CD14-positive monocyte (primary cell): Measurements from ENCODE around the gene SLC16A13. TPM values are rescaled to one million over a fixed set of nuclear protein-coding genes. Genes with fewer than 3 reads are reported as not detected.
"Not testable (repeated sequence)": the region's sequence is repeated elsewhere in the genome, so short reads cannot be mapped to it uniquely, and the experiment has no call there.

Experiments
- DNase-seq, 3 donors: peaks; one replicate each; pipeline ENCODE4 v3.0.0-alpha.2; 2011 to 2022
- H2AFZ ChIP-seq: 2 replicates; pipeline ENCODE4 v1.6.0; 2012; ENCODE audit warnings: mild to moderate bottlenecking, low read depth, low read length, inconsistent platforms; ENCODE audit not compliant: insufficient read depth, poor library complexity, severe bottlenecking
- H3K27ac ChIP-seq, 2 donors: 1 replicate in 1 of 2; 2 replicates in 1 of 2; pipeline ENCODE4 v1.5.1; 2012 to 2013; ENCODE audit warnings: low read length in 2 of 2, control low read depth in 1 of 2, inconsistent platforms in 1 of 2, low read depth in 1 of 2, mild to moderate bottlenecking in 1 of 2
- H3K27me3 ChIP-seq, 2 donors: one replicate each; pipeline versions ENCODE4 v1.6.0 to v1.6.1; 2011 to 2013; ENCODE audit warnings: low read length in 2 of 2; ENCODE audit not compliant: control insufficient read depth in 2 of 2, insufficient read depth in 2 of 2
- H3K36me3 ChIP-seq, 2 donors: replicated peaks in 1 of 2; 1 replicate in 1 of 2; 2 replicates in 1 of 2; pipeline versions ENCODE4 v1.5.1 to v1.6.1; 2012 to 2013; ENCODE audit warnings: low read length in 2 of 2, control low read depth in 1 of 2, inconsistent platforms in 1 of 2, mild to moderate bottlenecking in 1 of 2; ENCODE audit not compliant: insufficient read depth in 2 of 2, control insufficient read depth in 1 of 2
- H3K4me1 ChIP-seq, 2 donors: 1 replicate in 1 of 2; 2 replicates in 1 of 2; pipeline versions ENCODE4 v1.5.1 to v1.6.1; 2012 to 2013; ENCODE audit warnings: low read length in 2 of 2, control low read depth in 1 of 2, inconsistent platforms in 1 of 2, mild to moderate bottlenecking in 1 of 2, moderate library complexity in 1 of 2; ENCODE audit not compliant: insufficient read depth in 2 of 2, control insufficient read depth in 1 of 2
- H3K4me2 ChIP-seq: replicated peaks from 2 replicates; pipeline ENCODE3; 2012; ENCODE audit warnings: low read length, moderate library complexity, mild to moderate bottlenecking; ENCODE audit not compliant: poor library complexity, severe bottlenecking; ENCODE audit errors: extremely low read depth
- H3K4me3 ChIP-seq, 3 experiments: fragments of 200-600 bp in 1 of 3; sonication (generic) in 1 of 3; replicated peaks in 1 of 3; 1 replicate in 2 of 3; 2 replicates in 1 of 3; pipeline ENCODE4 v1.5.1; 2011 to 2013; ENCODE audit warnings: low read length in 3 of 3, mild to moderate bottlenecking in 3 of 3, control low read depth in 2 of 3, low read depth in 2 of 3, inconsistent platforms in 1 of 3, moderate library complexity in 1 of 3
- H3K79me2 ChIP-seq: 2 replicates; pipeline ENCODE4 v1.6.0; 2012; ENCODE audit warnings: mild to moderate bottlenecking, control low read depth, inconsistent platforms, low read length, moderate library complexity; ENCODE audit not compliant: insufficient read depth
- H3K9ac ChIP-seq: 2 replicates; pipeline ENCODE4 v1.6.0; 2017; ENCODE audit warnings: low read length, mild to moderate bottlenecking; ENCODE audit not compliant: insufficient read depth, poor library complexity, severe bottlenecking
- H3K9me3 ChIP-seq, 2 donors: replicated peaks in 1 of 2; 1 replicate in 1 of 2; 2 replicates in 1 of 2; pipeline versions ENCODE4 v1.5.1 to v1.6.1; 2012 to 2013; ENCODE audit warnings: low read length in 2 of 2, control low read depth in 1 of 2; ENCODE audit not compliant: control insufficient read depth in 1 of 2, insufficient read depth in 1 of 2
- H4K20me1 ChIP-seq: 2 replicates; pipeline ENCODE4 v1.6.0; 2012; ENCODE audit warnings: mild to moderate bottlenecking, low read length, control low read depth, moderate library complexity; ENCODE audit not compliant: insufficient read depth
- H3K27ac Mint-ChIP-seq, 7 donors: one replicate each; pipeline ENCODE4 v1.8.0; 2020; ENCODE audit warnings: mild to moderate bottlenecking in 7 of 7, mixed read lengths in 7 of 7, moderate library complexity in 6 of 7, inconsistent platforms in 2 of 7
- H3K27me3 Mint-ChIP-seq, 3 donors: one replicate each; pipeline ENCODE4 v1.8.0; 2021 to 2022; ENCODE audit warnings: low read depth in 3 of 3, mild to moderate bottlenecking in 3 of 3, mixed read lengths in 3 of 3, moderate library complexity in 3 of 3, inconsistent platforms in 1 of 3
- H3K36me3 Mint-ChIP-seq, 2 donors: one replicate each; pipeline ENCODE4 v1.8.0; 2020; ENCODE audit warnings: mixed read lengths in 2 of 2, inconsistent platforms in 1 of 2, mild to moderate bottlenecking in 1 of 2
- H3K4me1 Mint-ChIP-seq: one replicate; pipeline ENCODE4 v1.8.0; 2020; ENCODE audit warnings: mild to moderate bottlenecking, mixed read lengths
- H3K4me3 Mint-ChIP-seq, 2 donors: one replicate each; pipeline ENCODE4 v1.8.0; 2020; ENCODE audit warnings: mild to moderate bottlenecking in 2 of 2, mixed read lengths in 2 of 2, moderate library complexity in 1 of 2
- H3K9me3 Mint-ChIP-seq, 7 donors: one replicate each; pipeline ENCODE4 v1.8.0; 2020 to 2022; ENCODE audit warnings: mixed read lengths in 7 of 7, mild to moderate bottlenecking in 6 of 7, moderate library complexity in 6 of 7, inconsistent platforms in 2 of 7
- WGBS: methylation state at CpG from one replicate; pipeline ENCODE4 v1.1.5; 2013; ENCODE audit warnings: missing lambda C conversion rate; ENCODE audit not compliant: insufficient coverage; 5-methylcytosine and 5-hydroxymethylcytosine counted together
- intact Hi-C, 2 donors: fragments of 100-400 bp; cut with micrococcal nuclease; formaldehyde crosslinking; loops; one replicate each; pipeline versions ENCODE4 v1.15.0 to v1.15.1; 2023
- polyA plus RNA-seq, 3 donors: library from polyadenylated mRNA; depleted of rRNA in 1 of 3; unstranded in 2 of 3; stranded (reverse) in 1 of 3; fragments of 300-500 nt in 2 of 3; fragments of >200 nt in 1 of 3; fragmentation: Illumina TruSeq in 2 of 3; gene quantifications; 1 replicate in 2 of 3; 2 replicates in 1 of 3; pipeline ENCODE4 v1.2.3, GENCODE V29; 2012 to 2021
- TF ChIP-seq, protein P1 (sequence below): fragments of 200-600 bp; IDR thresholded peaks from one replicate; pipeline ENCODE4 v1.8.0; 2022; ENCODE audit warnings: antibody characterized with exemption, mild to moderate bottlenecking

SLC16A13 gene
- polyA plus RNA-seq, 3 donors: 0.93 to 3.1 (median 2.2) TPM

DNA sequence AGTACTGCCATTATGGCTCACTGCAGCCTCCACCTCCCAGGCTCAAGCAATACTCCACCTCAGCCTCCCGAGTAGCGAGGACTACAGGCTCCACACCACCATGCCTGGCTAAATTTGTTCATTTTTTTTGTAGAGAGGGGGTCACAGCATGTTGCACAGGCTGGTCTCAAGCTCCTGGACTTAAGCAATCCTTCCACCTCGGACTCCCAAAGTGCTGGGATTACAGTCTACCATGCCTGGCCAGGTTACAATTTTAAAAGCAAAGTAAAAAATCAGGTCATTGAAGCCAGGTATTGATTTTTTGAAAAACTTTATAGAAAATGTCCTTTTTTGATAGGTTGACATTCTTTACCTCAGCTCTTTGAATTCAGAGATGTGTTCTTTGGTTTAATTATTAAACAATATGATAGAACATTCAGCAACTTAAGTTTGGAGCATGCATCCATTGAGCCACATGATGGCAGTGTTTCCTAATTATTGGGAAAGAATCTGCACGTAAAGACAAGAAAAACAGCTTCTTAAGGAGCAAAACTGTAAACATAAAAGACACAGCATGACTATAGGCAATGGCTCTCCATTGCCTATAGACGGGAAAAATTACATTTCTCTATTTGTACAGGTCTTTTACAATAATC is 9.8 kb downstream of the SLC16A13 start:
- H3K9me3 ChIP-seq: peaks cover 0 to 4% of the 10 kb centered on the region in 2 donors
- H3K27me3 Mint-ChIP-seq: peaks cover 41 to 56% (median 49%) of the 10 kb centered on the region in 3 donors
- no peak overlapping the region for H3K27ac ChIP-seq
- H3K27ac Mint-ChIP-seq: peak overlapping the region in 2 of 7 donors; percentile 6 to 58
- H3K4me1 Mint-ChIP-seq: peaks cover 34% of the 10 kb centered on the region
- H3K9ac ChIP-seq: no peak overlapping the region
- peak; percentile 67 to 71 (median 70) for DNase-seq
- H3K36me3 ChIP-seq: no peaks in the 10 kb centered on the region
- H3K9me3 Mint-ChIP-seq: peaks cover 0 to 11% (median 4%) of the 10 kb centered on the region in 7 donors
- TF ChIP-seq, protein P1, sequence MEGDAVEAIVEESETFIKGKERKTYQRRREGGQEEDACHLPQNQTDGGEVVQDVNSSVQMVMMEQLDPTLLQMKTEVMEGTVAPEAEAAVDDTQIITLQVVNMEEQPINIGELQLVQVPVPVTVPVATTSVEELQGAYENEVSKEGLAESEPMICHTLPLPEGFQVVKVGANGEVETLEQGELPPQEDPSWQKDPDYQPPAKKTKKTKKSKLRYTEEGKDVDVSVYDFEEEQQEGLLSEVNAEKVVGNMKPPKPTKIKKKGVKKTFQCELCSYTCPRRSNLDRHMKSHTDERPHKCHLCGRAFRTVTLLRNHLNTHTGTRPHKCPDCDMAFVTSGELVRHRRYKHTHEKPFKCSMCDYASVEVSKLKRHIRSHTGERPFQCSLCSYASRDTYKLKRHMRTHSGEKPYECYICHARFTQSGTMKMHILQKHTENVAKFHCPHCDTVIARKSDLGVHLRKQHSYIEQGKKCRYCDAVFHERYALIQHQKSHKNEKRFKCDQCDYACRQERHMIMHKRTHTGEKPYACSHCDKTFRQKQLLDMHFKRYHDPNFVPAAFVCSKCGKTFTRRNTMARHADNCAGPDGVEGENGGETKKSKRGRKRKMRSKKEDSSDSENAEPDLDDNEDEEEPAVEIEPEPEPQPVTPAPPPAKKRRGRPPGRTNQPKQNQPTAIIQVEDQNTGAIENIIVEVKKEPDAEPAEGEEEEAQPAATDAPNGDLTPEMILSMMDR: peak; percentile 89
- H3K79me2 ChIP-seq: no peaks in the 10 kb centered on the region
- peak overlapping the region; percentile 73 for H3K4me2 ChIP-seq
- H3K27me3 ChIP-seq: peaks cover 32 to 46% of the 10 kb centered on the region in 2 donors
- H4K20me1 ChIP-seq: peaks cover 4% of the 10 kb centered on the region
- peak overlapping the region in 1 of 2 donors; percentile 92 for H3K4me3 Mint-ChIP-seq
- intact Hi-C loops: loop anchor here (1.0 to 2.0 kb wide), 3 partner anchors 129 to 251 kb away; no protein-coding TSS in a partner anchor
- peak overlapping the region in 2 of 3 experiments; percentile 33 to 65 for H3K4me3 ChIP-seq
- 40% methylated on average over 2 of the region's 5 CpGs for WGBS
- peaks cover 43 to 46% of the 10 kb centered on the region in 2 donors for H3K4me1 ChIP-seq
- peak overlapping the region; percentile 55 for H2AFZ ChIP-seq
- H3K36me3 Mint-ChIP-seq: peaks cover 1 to 4% of the 10 kb centered on the region in 2 donors

DNA sequence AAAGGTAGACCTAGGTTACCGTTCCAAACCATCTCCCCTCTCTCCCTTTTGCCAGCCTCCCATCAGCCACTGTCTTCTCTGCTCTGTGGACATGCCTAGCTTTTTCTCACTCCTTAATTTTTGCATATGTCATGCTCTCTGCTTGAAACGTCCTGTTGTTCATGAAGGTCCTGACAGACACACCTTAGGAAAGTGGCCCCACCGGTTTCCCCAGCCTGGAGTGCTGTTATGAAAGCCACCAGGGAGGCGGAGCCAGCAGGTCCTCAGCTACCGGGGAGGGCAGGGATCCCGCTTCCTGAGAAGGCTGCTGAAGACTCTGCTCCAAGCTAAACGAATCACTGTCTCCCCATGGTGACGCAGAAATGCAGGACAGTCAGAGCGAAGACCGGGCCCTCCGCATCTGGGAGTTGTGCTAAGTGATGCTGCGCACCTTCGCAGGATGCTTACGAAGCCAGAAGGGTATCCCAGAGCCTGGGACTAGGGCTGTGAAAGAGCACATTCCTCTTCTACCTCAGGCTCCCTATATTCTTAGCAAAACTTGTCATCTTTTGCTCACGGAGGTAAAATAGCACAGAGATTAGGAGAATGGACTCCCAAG is 10.4 kb downstream of the SLC16A13 start:
- peak overlapping the region; percentile 71 to 92 for H3K4me3 Mint-ChIP-seq
- H3K27me3 ChIP-seq: peaks cover 32 to 44% of the 10 kb centered on the region in 2 donors
- peaks cover 4% of the 10 kb centered on the region for H4K20me1 ChIP-seq
- intact Hi-C loops: loop anchor here in 1 of 2 donors (2.0 kb wide), 1 partner anchor 251 kb away; no protein-coding TSS in a partner anchor
- H3K4me2 ChIP-seq: peak overlapping the region; percentile 73
- H3K9ac ChIP-seq: no peak overlapping the region
- WGBS: 9% methylated on average over 13 of the region's 15 CpGs
- TF ChIP-seq, protein P1: peak; percentile 65
- H3K9me3 Mint-ChIP-seq: peaks cover 0 to 11% (median 4%) of the 10 kb centered on the region in 7 donors
- H3K36me3 ChIP-seq: no peaks in the 10 kb centered on the region
- peaks cover 41 to 50% (median 49%) of the 10 kb centered on the region in 3 donors for H3K27me3 Mint-ChIP-seq
- peaks cover 34% of the 10 kb centered on the region for H3K4me1 Mint-ChIP-seq
- H3K4me1 ChIP-seq: peaks cover 43 to 46% of the 10 kb centered on the region in 2 donors
- H3K36me3 Mint-ChIP-seq: peaks cover 0 to 1% of the 10 kb centered on the region in 2 donors
- peak overlapping the region in 6 of 7 donors; percentile 26 to 89 (median 66) for H3K27ac Mint-ChIP-seq
- DNase-seq: peak in 1 of 3 donors; percentile 32
- H3K27ac ChIP-seq: no peak overlapping the region
- H3K4me3 ChIP-seq: peak overlapping the region; percentile 21 to 65 (median 33)
- peak overlapping the region; percentile 55 for H2AFZ ChIP-seq
- H3K79me2 ChIP-seq: no peaks in the 10 kb centered on the region
- peaks cover 0 to 4% of the 10 kb centered on the region in 2 donors for H3K9me3 ChIP-seq

DNA sequence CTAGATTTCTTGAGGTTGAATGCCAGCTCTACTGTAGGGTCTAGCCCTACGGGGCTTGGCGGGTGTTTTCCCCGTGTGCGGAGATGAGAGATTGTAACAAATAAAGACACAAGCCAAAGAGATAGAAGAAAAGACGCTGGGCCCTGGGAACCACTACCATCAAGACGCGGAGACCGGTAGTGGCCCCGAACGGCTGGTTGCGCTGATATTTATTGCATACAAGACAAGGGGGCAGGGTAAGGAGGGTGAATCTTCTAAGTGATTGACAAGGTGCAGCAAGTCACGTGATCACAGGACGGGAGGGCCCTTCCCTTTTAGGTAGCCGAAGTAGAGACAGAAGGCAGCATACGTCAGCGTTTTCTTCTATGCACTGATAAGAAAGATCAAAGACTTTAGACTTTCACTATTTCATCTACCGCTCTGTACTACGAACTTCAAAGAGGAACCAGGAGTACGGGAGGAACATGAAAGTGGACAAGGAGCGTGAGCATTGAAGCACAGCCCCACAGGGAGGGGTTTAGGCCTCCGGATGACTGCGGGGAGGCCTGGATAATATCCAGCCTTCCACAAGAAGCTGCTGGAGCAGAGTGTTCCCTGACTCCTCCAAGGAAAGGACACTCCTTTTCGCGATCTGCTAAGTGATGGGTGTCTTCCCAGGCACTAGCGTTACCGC is 11.0 kb downstream of the SLC16A13 start:
- Histone ChIP-seq H3K4me2 (peak overlapping the region; percentile 73), H3K4me3 (peak overlapping the region; percentile 21 to 65 (median 33)), H3K27ac (peak overlapping the region in 1 of 2 donors; percentile 15), H3K4me1 (peaks cover 43 to 46% of the 10 kb centered on the region in 2 donors), H2AFZ (peak overlapping the region; percentile 55), H3K27me3 (peaks cover 25 to 38% of the 10 kb centered on the region in 2 donors)
- H3K27ac Mint-ChIP-seq: peak overlapping the region in 6 of 7 donors; percentile 26 to 89 (median 74)
- not testable (repeated sequence) for H3K79me2 ChIP-seq, H3K36me3 Mint-ChIP-seq, H3K36me3 ChIP-seq, H4K20me1 ChIP-seq, H3K9me3 ChIP-seq, H3K9me3 Mint-ChIP-seq, H3K9ac ChIP-seq
- peaks cover 36 to 43% (median 42%) of the 10 kb centered on the region in 3 donors for H3K27me3 Mint-ChIP-seq
- 9% methylated on average over 16 of the region's 26 CpGs for WGBS
- intact Hi-C loops: loop anchor here in 1 of 2 donors (2.0 kb wide), 1 partner anchor 250 kb away; no protein-coding TSS in a partner anchor
- peaks cover 32% of the 10 kb centered on the region for H3K4me1 Mint-ChIP-seq
- H3K4me3 Mint-ChIP-seq: peak overlapping the region; percentile 71 to 92
- peak in 2 of 3 donors; percentile 42 to 54 for DNase-seq
